ENCODE data around the gene KLF7.

DNA sequence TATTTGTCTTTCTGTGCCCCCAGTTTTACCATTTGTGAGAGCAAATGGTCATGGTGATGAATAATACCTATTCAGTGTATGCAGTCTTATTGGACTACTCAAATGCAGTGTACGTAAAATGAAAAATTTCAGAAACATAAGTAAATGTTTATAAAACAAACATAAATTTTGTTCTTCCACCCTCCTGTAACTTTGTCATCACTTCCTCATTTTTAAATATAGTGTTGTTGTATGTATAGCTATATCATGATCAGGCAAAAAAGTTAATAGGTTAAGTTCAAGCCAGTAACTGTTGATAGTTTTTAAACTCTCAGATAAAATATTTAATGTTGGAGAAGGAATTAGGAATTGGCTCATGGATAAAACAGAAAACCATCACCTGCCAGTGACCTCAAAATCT, 93.2 kb downstream of the KLF7 start:
- TF ChIP-seq, protein P1, sequence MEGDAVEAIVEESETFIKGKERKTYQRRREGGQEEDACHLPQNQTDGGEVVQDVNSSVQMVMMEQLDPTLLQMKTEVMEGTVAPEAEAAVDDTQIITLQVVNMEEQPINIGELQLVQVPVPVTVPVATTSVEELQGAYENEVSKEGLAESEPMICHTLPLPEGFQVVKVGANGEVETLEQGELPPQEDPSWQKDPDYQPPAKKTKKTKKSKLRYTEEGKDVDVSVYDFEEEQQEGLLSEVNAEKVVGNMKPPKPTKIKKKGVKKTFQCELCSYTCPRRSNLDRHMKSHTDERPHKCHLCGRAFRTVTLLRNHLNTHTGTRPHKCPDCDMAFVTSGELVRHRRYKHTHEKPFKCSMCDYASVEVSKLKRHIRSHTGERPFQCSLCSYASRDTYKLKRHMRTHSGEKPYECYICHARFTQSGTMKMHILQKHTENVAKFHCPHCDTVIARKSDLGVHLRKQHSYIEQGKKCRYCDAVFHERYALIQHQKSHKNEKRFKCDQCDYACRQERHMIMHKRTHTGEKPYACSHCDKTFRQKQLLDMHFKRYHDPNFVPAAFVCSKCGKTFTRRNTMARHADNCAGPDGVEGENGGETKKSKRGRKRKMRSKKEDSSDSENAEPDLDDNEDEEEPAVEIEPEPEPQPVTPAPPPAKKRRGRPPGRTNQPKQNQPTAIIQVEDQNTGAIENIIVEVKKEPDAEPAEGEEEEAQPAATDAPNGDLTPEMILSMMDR (conservative IDR thresholded peaks at IDR 0.05; ENCODE audit: low read depth, low read length) = no peak
- no peak for TF ChIP-seq EZH2 (IDR thresholded peaks at IDR 0.05; ENCODE audit: low read length, unreplicated experiment)
- TF ChIP-seq EZH2phosphoT487 (IDR thresholded peaks at IDR 0.05; ENCODE audit: borderline replicate concordance, low read length) = no peak

Data from PC-3 (cell line).